ENCODE results near the gene EP300.

EP300 gene

DNA sequence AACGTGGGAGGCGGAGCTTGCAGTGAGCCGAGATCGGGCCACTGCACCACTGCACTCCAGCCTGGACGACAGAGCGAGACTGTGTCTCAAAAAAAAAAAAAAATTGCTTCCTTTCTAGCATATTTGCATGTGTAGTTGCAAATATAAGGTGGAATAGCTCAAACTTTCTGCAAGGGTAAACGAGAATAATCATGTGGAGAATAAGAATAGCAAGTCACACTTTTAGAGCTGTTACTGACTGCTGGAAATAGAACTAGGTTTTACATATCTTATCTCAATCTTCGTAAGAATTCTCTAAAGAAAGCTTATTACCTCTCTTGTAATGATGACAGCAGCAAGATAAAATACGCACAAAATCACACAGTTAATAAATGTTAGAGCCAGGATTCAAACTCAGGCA is 114.3 kb downstream of the EP300 start:
- no peak for DNase-seq (ENCODE audit: low read depth)

DNA sequence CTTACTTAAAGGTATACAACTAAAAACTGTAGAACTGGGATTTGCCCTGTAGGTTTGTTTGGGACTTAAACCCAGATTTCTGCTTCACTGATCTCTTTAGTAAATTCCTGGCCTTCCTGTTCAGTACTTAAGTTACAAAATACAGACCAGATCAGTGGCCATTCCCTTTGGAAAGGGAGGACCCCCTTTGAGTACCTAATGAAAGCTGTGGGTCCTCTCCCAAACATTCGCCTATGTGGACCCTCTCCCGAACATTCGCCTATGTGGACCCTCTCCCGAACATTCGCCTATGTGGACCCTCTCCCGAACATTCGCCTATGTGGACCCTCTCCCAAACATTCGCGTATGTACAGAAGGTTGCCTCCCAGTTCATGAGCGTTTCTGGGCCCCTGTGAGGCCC is 123.0 kb downstream of the EP300 start:
- no peak for DNase-seq (ENCODE audit: low read depth)

DNA sequence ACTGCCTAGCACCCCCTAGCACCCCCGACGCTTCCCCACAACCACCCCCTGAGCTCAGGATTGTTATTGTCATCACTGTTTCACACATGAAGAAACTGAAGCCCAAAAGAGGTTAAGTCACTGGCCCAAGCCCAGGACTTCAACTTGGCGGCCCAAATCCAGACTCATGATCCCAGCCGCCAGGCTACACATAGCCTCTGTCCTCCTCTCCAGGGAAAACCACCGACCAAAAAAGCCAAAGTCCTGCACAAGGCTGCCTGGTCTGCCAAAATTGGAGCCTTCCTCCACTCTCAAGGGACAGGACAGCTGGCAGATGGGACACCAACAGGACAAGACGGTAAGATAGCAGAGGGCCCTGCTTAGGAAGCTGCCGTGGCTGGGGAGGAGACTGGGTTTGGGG is 123.5 kb downstream of the EP300 start:
- no peak for DNase-seq (ENCODE audit: low read depth)

DNA sequence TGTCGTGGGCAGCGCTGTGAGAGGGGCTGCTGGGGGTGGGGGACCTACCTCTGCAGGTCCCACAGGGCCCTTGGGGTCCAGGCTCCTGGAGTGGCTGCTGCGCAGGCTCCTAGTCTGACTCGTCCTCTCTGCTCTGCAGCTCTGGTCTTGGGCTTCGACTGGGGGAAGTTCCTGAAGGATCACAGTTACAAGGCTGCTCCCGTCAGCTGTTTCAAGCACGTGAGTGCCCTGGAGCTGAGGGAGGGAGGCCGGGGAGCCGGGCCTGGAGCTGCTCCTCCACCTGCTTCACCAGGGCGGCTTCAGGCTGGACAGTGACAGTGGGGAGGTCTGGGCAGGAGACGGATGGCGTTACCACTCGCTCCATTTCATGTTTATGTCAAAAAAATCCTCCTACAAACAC is 124.6 kb downstream of the EP300 start:
- DNase-seq (ENCODE audit: low read depth) = no peak

DNA sequence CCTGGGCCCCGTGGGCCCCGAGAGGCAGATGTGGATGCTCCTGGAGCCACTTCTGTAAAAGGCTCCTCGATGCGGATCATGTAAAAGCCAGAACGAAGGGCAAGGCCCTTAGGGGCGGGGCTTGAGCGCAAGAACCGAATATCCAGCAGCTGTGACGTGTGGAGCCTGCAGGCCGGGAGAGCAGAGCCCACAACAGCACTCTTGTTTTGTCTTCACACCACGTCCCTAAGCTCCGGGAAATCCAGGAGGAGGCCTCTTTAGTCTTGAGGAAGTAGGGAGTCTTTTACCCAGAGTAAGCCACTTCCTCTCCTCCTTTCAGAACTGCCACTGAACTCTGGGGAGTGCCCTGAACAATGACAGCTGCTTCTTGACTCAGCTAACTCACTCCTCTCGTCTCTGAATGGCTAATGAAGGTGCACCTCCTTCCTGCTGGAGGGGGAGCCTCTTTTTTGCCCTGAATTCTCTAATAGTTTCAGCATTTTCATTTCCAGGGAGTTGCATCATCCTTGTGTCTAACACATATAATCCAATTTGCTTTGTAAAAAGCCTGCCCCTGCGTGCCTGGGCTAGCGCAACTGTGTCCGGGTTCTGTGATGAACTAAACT is 125.3 kb downstream of the EP300 start:
- DNase-seq (ENCODE audit: low read depth) = no peak

GRCh38 chr22:41222846-41223507 is 130.6 kb downstream of the EP300 start:
- no peak for DNase-seq (ENCODE audit: low read depth)

DNA sequence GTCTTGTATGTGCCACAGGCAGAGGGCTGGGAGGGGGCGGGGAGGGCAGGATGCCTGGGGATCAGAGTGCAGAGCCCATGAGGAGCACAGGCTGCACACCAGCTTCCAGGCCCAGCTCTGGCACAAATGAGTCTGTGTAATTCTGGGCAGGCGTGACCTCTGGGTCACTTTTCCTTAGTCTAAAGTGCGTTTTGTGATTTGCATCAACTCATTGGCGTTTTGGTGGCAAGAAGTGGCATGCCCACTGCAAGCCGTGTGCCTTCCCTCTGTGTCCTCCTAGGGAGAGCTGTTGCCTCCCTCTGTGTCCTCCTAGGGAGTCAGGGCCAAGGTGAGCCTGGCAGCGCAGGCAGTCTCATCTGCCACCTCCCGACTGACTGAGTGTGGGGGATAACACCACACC is 131.1 kb downstream of the EP300 start:
- no peak for DNase-seq (ENCODE audit: low read depth)

GRCh38 chr22:41226723-41227655 is 134.6 kb downstream of the EP300 start:
- DNase-seq (ENCODE audit: low read depth) = no peak

GRCh38 chr22:41229215-41229614 is 136.8 kb downstream of the EP300 start:
- no peak for DNase-seq (ENCODE audit: low read depth)
